Astrocyte (in vitro differentiated cells and primary cell): Measurements from ENCODE around the gene ADGRL1.

Source experiments
- EZH2 ChIP-seq: IDR thresholded peaks from 2 replicates; pipeline ENCODE4 v1.6.1; 2012; ENCODE audit warnings: mild to moderate bottlenecking, low read length, inconsistent platforms; ENCODE audit not compliant: insufficient read depth
- TF ChIP-seq, protein P1 (sequence below): IDR thresholded peaks from 2 replicates; pipeline ENCODE4 v1.5.1; 2011; ENCODE audit warnings: low read depth, mild to moderate bottlenecking, inconsistent platforms, low read length, moderate library complexity; ENCODE audit not compliant: insufficient read depth

GRCh38 chr19:14102756-14103155, 103.2 kb downstream of the ADGRL1 start:
- TF ChIP-seq, protein P1, sequence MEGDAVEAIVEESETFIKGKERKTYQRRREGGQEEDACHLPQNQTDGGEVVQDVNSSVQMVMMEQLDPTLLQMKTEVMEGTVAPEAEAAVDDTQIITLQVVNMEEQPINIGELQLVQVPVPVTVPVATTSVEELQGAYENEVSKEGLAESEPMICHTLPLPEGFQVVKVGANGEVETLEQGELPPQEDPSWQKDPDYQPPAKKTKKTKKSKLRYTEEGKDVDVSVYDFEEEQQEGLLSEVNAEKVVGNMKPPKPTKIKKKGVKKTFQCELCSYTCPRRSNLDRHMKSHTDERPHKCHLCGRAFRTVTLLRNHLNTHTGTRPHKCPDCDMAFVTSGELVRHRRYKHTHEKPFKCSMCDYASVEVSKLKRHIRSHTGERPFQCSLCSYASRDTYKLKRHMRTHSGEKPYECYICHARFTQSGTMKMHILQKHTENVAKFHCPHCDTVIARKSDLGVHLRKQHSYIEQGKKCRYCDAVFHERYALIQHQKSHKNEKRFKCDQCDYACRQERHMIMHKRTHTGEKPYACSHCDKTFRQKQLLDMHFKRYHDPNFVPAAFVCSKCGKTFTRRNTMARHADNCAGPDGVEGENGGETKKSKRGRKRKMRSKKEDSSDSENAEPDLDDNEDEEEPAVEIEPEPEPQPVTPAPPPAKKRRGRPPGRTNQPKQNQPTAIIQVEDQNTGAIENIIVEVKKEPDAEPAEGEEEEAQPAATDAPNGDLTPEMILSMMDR = no peak
- no peak for TF ChIP-seq EZH2
